HG03571 (cell line): Measurements from ENCODE around the gene NFIL3.

ENCODE experiments used
- ATAC-seq: cut with Tn5 transposase; IDR thresholded peaks from one replicate; pipeline ENCODE4 v1.9.1; 2021; ENCODE audit not compliant: unreplicated experiment

Gene NFIL3

DNA sequence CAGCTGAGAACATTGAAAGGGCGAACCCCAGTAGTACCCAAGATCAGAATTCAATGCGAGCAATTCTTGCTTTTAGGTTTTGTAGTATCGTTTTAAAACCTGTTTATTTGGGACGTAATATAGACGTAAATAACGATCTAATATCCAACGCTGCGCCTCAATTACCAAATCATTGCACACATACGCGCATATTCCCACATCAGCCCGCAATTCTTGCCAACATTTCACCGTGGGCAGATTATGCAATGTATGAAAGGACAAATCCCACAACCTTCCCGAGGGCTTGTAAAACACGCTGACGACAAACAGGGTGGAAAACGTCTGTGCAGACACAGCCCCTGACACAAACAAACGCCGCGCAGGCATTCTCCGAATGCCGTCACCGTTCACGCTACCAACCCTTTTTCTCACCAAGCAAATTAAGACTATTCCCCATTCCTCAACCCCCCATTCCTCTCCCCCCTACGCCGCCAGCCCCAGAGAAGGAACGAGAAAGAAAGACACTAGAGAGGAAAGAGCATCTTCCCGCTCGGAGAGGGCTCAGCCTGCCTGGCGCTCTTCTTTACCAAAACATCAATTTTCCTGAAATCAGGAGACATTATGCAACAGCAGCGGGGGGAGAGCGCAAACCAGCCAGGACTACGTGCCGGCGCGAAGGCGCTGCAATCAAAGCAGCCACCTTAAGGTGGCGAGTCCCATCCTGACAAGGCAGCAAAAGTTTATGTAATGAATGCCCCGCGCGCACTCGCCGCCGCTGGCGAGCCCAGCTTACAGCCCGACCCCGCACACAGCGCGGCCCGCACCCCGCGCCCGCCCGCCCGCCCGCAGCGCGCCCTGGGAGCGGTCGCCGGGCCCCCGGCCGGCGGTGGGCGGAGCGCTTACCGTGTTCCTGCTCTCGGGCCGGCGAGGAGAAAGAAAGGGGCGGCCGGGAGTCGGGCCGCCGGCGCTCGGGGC lies 597 bp downstream of the NFIL3 start:
- ATAC-seq: peak; percentile 19

DNA sequence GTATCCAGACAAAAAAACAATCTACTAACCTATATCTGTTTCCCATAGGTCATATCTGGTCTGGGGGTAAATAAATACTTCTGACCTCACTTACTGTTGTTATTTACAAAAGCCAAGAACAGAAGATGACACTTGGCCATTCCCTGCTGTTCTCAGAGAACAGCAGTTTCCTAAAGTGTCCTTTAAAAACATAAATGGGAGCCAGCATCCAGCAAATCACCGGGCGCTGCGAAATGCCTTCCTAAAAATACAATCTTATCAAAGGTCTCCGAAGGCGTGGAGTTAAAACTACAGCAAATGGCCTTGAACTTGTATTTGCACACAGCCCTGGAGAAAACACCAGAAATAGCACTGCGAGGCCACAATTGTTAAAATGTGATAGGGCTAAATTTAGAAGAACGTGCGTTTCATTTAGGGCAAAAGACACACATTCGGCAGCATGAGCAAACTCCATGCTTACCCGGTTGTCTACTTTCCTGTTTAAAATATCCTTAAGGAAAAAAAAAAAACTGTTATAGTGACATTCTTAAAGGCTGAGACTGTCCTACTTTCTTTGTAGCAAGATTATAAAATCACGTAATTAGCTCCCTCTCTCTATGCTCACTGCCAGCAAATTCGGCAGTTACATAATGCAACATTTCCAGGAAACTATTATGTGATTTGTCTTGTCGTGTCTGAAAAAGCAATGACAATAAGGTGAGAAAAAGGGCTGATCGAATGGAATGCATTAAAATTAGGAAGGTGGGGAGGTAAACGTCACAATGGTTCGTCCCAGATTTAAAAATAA lies 1.5 kb downstream of the NFIL3 start:
- ATAC-seq: no peak

DNA sequence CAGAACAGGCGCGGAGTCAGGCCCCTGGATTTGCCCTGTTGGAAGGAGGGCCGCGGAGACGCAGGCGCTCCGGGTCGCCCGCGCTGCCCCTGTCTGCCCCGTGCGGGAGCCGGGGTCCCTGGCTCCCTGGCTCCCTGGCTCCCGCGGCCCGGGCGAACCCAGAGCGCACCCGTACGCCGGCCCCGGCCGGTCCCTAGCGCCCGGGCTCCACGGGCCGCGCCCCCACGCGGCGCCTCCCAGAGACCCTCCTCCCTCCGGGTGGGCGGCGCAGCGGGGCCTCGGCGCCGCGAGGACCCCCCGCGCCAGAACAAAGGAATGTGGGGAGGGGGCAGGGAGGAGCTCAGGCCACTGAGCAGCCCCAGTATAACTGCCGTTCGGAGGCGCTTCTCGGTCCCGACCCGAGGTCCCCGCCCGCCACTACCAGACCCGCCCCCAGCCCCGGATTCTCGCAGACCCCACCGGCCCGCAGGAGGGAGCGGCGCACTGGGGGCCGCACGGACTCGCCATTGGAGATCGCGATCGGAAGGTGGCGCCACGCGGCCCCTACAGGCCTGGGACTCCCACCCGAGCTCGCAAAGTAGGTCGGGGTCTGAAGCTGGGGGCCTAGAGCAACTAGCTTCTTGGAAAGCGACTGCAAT lies 2.4 kb downstream of the NFIL3 start:
- ATAC-seq: no peak

DNA sequence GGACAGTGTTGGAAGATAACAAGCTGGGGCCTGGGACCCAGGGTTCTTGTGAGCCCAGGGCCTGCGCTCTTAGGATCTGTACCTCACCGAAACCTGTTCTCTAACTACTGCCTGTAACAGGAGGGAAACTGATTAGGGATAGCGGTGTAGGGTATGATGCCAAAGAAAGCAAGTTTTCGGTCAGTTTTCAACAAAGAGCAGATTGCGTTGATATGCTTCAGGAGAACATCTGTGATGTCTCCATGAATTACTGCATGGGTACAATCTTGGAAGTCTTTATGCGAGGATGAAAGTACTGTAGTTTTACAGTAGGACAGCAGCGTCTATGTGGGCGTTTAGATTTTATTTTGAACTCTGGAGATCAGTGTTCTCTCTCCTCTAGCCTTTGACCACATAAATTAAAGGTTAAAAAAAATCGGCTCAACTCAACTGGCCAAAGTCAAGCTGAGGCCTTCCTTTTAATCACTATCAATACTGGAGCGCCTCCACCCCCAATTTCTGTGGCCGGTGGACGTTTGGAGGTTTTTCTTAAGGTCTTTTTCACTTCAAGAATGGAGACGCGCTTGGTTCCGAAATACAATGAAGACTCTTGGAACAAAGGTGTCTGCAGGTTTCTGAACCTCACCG lies 3.0 kb downstream of the NFIL3 start:
- ATAC-seq: no peak

DNA sequence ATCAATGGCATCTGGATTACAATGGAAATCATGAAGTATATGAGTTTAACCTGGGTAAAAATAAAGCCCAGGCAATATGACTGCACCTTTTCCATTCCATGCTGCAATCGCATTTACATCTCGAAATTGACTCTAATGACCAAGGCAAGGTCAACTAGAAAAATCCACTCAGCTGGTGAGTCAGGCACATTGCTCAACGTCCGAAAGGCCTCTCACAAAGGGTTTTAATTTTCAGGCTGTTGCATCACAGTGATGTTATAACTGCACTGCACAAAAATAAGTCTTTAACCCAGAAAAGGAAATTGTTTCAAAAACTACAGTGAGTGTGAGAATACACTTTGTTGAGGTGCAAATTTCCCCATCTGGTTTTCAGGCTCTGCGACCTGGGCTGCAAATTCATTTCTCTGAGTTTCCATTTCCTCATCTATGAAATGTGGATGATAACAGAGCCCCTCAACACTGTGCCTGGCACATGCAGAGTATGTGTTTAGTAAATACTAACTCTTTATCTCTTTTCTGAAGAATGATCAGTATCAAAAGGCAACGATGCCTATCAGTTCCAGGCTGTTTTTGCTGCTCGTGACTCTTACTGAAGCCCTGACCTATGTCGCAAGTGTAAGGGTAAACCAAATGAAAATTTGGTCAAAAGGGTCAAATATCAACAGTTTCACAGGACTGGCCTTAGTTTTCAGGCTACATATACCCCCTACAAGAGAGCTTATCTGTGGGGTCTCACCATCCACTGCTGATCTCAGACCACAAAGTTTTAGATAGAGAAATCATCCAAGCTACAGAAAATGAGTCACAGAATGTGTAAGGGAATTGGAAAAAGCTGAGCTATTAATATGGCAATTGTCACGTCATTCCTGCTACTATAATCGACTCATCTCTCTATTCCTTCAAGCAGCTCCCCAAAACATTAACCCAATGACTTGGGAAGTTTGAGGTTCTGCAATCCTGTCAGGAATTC lies 4.1 kb downstream of the NFIL3 start:
- ATAC-seq: no peak

DNA sequence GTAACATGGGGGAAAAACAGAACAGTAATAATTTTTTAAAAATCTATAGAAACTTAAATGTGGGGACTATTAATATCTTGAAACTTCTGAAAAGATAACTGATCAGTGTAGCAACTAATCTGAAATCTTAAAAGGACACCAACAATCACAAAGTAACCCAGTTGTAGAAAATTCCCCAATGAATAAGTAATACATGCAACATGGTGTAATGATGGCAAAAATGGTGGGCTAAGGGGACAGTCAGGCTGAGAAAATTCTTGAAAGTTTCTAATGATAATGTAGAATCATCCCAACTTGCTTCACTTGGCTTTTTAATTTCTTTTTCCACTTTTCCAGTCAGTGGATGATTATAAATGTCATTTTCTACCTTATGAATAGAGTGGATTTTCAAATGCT lies 5.4 kb downstream of the NFIL3 start:
- ATAC-seq: no peak

DNA sequence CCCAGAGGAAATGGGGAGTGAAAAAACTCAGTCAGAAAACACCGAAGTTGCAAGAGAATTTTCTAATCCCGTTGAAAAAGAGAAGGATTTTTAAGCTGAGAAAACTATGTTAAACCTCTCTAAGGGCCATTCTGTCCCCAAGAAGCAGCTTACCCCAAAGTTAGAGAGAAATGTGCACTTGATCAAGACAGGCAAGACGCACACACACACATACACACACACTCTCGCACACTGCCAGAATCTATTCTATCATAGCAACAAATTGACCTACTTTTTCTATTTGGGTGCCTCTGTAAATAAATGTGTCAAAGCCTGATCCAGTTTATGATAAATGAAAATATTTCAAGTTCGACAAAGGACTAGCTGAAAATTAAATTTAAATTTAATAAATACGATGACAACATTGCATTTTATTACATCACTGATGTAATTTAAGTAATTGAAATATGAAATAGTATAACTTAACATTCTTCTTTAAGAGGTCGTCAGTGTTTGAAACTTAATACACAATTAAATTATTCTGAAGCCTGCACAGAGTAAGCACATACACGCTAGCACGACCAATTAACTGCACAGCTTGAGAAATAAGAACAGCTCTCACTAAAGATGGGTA lies 5.9 kb downstream of the NFIL3 start:
- ATAC-seq: no peak

DNA sequence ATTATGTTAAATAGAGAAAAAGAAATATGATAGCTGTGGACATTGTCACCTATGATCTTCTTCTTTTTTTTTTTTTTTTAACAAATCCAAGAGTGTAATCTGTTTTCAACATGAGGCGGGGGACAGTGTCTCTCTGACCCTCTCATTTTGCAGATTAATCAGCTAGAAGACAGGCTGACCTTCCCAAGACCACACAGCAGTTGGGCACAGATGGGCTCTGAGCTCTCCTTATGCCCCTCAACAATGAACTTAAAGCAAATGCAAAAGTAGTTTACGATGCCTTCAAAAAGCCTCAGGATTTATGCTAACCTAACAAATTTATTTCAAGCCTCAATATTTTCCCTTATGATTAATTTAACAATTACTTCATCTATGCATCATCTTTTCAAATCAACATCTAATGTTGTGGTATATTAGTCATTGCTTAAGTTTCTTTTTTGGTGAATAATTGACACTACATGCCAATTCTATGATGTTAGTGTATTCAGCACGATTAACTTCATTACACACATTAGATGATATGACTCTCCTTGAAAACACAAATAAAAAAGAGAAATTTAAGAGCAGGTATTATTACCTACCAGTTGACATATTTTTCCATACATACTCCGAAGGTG lies 7.4 kb downstream of the NFIL3 start:
- no peak for ATAC-seq

DNA sequence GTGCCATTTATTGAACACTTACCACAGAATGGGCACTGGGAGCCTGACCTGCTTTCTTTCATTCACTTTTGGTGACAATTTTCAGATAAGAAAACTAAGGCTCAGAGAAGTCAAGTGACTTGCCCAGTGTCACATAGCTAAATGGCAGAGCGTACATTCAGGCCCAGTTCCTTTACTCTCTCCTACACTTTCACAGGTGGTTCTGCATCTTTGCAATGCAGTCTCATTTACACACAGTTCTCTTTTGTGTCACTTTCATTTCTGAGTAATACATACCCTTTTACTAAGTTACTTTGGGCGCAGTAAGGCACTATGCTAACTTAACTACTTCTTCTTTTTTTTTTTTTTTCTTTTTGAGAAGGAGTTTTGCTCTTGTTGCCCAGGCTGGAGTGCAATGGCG lies 8.3 kb downstream of the NFIL3 start:
- ATAC-seq: peak; percentile 89

DNA sequence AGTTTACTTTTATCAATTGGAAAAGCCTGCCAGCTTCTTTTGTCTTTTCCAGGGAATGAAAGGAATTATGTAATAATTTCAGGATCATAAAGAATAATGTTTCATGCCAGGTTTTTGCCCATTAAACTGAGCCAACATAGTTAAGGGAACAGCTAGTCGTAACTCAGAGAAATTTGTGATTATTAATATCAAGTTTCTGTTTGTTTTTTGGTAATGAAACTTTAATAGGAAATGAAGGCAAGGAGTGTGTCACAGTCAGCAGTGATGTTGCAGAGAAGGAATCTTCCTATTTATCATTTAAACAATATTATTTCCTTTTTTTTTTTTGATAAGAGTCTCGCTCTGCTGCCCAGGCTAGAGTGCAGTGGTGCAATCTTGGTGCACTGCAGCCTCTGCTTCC lies 10.7 kb downstream of the NFIL3 start:
- no peak for ATAC-seq

DNA sequence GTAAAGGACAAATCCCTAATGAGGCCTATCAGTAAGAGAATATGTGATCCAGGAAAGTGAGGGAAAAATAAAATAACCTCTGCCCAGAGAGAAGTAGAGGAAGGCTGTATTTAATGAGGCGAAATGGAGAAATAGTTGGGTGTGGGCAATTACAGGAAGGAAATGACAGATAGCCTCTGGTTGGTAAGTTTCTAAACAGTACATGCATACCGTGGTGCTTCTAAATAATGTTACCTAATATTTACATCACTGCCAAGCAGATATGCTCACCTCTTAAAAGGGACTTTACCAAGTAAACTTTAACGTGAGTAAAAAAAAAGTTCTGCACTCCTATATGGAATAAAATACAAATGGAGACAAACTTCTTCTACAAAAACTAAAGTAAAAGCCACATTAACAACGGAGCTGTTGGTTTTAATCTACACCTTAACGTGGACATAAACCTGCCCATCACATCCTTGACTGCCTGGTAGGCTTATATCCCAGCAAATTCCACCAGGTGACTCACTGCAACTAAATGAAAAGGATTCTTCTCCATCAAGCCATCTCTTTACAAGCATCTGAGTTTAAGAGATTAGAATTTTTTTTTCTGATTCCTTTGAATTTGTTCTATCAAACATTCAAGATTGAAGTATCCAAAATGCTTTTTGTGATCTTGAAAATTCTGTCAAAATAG lies 12.4 kb downstream of the NFIL3 start:
- ATAC-seq: no peak

DNA sequence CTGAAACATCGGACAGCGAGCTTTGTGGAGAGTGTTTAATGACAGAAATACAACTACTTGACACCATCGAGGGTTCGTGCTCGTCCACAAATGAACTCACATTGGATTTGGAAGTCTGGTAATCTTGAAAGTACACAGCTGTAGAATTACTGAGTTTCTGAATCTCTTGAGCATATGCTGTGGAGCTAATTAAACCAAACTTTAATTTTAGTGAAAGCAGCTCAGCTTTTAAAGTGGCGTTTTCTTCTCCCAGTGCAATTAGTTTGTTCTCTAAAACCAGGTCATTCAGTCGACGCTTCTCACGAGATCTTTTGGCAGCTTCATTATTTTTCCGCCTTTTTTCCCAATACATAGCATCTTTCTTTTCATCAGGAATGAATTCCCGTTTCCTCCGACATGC lies 13.5 kb downstream of the NFIL3 start:
- no peak for ATAC-seq

DNA sequence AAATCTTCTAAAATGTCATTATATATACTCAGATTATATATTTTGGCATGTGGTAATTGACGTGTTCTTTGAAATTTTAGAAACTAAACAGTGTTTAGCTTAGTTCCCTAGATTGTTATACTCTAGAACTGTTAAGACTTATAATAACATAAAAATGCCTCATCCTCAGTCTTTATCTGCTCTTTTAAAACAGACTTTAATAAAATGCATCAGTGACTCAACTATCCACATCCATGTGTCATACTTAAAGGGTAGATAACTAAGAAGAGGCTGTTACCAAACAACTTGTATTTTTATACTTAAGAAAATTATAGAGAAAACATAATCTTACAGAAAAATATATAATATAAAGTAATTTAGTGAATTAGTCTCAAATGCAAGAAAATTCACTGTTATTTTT lies 15.2 kb downstream of the NFIL3 start:
- ATAC-seq: no peak

DNA sequence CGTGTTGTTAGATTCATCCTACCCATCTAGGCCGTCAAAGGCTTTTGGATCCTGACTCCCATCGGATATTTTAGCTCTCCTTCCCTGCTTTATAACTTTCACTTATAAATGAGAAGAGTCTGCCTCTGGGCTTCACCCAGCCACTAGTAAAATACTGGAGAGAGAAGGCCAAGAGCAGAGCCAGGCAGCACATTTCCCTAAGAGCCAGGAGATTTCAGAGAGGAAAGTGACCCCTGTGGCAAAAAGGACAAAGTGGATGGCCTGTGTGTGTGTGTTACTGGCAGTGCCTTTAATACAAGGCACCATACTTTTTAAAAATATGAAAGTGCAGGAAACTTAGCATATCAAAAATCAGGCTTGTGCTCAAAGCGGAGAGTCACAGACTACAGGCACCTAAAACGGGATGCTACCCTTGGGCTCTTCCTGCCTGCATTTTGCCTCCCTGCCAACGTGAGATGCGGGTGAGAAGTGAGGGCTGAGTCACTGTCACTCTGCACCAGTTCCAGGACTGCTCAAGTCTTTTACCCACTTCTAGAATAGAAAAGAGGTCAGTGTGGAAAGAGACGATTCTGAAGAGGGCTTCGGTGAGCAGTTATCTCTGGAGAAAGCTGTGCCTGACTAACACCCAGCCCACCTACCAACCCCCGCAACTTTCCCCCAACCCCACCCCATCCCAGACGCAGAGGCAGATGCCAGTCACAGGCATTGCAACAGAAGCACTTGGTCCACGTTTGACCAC lies 15.9 kb downstream of the NFIL3 start:
- ATAC-seq: no peak

DNA sequence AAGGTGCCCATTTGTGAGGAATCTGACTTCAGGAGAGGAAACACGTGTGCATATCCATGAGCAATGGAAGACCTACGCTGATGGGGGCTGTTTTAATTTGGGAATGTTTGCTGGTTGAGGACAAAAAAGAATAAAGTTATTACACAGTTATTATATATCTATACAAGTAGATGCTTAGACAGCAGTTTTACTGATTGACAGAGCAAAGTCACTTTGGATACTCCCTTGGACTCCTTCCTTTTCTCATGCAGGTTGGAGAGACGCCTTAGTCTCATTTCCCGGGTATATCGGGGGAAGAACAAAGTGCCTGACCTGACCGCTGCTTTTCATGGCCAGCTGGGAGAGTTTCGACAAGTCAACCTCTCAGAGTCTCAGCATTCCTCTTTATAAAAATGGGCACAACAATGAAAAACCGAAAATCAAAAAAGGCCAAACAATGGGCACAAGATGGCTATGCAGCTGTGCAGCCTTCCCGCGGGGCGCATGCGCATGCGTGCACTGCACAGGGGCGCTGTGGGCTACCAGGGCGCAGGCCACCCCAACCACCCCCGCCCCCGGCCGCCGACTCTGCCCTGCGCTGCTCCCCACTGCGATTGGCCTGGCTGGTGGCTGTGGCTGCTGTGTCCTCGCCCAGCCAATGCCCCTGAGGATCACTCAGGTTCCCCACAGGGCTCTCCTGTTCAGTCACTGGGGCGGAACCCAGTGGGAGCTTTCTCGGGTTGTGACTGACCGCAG lies 18.1 kb downstream of the NFIL3 start:
- ATAC-seq: no peak

DNA sequence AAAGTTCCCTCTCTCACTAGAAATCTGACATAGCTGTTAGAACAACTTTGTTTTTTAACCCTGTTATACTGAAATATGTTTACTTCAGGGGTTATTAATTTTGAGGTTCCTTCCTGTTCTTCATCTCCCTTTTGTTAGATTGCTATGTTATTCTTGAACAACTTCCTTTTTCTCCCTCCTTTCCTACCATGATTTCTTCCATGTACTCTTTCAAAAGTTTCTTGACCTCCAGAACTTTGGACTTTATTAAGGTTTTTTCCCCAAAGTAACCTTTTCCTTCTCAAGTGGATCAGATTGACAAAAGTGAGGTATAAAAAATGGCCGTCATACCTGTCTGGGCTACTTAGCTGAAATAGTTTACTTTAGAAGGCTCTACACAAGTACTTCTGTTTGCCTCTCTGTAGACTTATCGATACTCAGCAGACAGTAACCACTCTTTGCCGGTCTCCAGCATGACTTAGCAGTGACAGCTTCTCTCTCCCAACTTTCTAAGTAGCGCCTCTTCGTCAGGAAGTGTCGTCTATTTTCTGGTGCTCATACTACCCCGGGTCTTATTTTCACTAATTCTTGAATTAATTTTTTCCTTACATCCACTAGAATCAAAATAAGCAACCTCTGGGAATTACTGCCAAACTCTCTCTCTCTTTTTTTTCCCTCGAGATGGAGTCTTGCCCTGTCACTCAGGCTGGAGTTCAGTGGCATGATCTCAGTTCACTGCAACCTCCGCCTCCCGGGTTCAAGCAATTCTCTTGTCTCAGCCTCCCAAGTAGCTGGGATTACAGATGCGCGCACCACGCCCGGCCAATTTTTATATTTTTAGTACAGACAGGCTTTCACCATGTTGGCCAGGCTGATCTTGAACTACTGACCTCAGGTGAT lies 19.7 kb downstream of the NFIL3 start:
- no peak for ATAC-seq
